GM19035 (cell line): ENCODE measurements around the gene RFX2.
"Not testable (repeated sequence)": the region's sequence is repeated elsewhere in the genome, so short reads cannot be mapped to it uniquely, and the experiment has no call there.

ENCODE experiments used
- ATAC-seq: cut with Tn5 transposase; IDR thresholded peaks from one replicate; pipeline ENCODE4 v1.9.1; 2021; ENCODE audit not compliant: unreplicated experiment

Gene RFX2

DNA sequence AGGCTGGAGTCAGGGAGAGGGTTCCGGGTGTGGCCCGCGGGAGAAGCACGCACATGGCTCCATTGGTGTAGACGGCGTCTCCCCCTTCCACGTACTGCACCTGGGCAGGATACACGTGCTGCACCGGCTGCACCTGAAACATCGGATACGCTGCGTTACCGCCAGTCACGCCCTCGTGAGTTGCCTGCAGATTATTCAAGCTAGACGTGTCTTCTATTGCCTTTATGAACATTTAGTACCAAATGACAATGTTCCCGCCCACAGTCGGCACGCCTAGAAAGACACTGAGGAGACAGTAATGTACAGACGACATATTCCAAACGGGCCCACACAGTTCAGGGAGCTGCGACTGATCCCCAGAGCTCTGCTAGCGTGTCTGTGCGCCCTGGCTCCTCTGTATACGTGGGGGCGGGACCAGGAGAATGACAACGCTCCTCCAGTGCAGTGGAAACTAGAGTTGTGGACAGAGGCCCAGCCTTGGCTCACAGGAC is 68.3 kb downstream of the RFX2 start:
- no peak for ATAC-seq

DNA sequence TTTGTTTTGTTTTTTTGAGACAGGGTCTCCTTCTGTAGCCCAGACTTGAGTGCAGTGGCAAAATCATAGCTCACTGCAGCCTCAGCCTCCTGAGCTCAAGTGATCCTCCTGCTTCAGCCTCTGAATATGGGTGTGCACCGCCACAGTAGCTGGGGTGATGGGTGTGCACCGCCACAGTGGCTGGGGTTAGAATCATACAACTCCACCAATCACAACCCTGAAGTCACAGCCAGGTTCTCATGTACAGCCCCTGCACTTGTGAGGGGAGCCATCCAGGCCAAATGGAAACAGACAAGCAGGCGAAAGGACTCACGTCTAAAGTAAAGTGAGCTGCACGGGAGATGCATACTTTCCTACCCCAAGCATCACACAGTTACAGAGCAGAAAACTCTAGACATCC is 69.2 kb downstream of the RFX2 start:
- no peak for ATAC-seq

DNA sequence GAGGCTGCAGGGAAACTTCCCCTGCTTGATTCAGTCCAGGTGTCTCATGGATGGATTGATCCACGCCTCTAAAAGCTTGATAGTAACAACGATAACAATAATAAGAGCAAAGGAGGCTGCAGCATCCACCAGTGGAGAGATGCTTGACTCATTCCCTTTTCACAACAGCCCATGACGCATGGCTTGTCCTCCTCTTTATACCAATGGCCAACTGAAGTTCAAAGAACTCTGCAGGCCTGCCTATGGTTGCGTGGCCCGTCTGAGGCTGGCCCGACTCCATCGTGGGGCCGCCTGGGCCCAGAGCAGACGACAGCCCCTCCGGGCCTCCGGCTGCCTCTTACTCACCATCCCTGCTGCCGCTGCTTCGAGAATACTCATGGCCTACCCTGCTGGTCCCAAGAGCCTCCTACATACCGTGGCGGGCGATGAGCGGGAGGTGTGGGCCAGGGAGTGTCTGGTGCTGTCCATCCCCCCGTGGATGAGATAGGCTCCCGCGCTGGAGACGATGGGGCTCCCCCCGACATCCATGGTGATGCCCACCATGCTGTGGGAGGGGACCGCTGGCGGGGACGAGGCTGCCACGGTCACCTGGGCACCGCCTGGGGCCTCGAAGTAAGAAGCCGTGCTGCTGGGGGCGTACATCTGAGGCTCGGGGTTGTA is 70.6 kb downstream of the RFX2 start:
- no peak for ATAC-seq

DNA sequence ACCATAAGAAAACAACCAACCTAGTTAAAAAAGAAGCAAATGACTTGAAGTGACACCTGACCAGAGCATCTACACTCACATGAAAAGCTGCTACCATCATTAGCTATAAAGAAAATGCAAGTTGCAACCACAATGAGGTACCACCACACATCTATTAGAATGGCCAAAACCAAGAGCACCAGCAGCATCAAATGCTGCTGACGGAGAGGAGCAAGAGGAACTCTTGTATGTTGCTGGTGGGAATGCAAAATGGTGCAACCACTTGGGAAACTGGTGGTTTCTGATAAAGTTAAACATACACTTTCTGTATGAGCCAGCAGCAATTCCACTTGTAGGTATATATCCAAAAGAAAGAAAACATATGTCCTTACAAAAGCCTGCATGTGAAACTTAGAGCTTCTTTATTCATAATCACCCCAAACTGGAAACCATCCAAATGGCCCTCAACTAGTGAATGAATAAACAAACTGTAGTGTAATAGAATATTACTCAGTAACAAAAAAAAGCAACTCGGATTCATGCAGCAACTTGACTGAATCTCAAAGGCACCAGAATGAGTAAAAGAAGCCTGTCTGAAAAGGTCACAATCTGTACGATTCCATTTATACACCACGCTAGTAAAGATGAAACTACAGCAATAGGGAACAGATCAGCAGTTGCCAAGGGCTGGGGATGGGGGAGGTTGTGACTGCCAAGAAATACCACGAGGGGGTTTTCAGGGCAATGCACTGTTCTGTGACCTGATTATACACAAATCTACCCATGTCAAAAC is 71.5 kb downstream of the RFX2 start:
- ATAC-seq: no peak

DNA sequence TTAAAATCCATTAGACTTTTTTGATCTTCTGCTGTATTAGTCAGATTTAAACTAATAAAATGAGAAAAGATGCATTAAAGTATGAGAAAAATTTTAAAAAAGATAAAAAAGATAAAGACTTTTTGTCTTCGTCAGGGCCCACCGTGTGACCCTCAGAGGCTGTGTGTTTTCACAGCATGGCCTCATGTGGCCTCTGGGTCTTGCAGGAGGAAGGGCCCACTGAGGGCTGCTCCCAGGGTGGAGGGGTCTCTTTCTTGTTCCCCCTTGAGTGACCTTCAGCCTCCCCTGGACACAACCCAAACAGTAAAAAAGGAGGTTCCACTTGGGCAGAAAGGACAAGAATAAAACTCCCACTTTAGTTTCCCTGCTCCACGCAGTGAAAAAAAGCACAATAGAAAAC is 75.3 kb downstream of the RFX2 start:
- no peak for ATAC-seq

DNA sequence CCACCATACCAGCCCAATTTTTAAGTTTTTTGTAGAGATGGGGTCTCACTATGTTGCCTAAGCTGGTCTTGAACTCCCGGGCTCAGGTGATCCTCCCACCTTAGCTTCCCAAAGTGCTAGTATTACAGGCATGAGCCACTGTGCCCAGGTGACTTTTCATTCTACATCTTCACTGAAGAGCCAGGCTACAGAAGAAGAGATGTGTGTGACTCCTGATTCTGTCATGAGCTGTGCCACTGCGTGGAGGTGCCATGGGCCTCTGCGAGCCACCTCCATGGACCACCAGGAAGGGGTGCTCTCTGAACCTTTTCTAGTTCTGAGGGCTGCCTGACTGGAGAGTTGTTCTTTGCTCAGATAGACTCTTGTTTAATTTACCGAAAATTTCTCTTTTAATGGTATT is 75.8 kb downstream of the RFX2 start:
- ATAC-seq: no peak

DNA sequence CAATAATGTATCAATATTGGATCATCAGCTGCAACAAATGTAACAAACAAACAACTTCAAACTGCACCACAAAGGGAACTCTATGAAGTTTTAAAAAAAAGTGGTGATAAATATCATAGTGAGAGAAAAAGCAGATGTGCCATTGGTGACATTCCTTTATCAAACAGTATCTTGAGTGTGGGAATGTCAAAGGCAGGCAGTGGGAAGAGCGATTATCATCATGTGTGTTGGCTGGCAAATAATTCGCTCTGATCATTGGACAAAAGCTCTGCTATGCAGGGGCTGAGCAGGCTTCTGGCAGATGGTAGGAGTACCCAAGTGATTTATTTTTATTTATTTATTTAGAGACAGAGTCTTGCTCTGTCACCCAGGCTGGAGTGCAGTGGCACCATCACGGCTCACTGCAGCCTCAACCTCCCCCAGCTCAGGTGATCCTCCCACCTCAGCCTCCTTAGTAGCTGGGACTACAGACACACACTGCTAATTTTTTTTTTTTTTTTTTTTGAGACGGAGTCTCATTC is 76.5 kb downstream of the RFX2 start:
- ATAC-seq: no peak

GRCh38 chr19:6032827-6033226 is 77.5 kb downstream of the RFX2 start:
- ATAC-seq: no peak

DNA sequence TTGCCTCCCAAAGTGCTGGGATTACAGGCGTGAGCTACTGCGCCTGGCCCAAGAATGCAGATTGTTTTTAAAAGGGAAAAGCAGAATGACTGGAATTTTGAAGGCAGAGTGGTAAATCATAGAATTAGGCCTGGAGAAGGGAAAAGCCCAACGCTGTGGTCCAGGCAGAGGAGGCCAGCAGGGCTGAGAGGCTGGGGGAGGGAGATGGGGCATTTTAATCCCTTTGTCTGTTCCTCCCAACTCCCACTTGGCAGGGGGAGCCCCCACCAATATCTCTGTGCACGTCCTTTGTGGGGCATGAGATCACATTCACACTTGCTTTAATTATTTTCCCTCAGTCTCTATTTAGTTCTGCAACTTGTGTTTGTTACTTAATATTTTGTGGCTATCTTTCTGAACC is 77.9 kb downstream of the RFX2 start:
- ATAC-seq: no peak

DNA sequence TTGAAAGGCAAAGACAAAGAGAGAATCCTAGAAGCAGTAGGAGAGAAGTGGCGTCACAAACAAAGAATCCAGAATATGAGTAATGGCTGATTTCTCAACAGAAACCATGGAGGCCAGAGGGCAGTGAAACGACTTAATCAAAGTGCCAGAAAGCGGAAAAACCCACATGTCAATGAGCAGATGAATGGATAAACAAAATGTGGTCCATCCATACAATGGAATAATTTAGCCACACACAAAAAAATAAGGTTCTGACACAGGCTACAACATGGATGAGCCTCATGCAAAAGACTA is 80.1 kb downstream of the RFX2 start:
- no peak for ATAC-seq

DNA sequence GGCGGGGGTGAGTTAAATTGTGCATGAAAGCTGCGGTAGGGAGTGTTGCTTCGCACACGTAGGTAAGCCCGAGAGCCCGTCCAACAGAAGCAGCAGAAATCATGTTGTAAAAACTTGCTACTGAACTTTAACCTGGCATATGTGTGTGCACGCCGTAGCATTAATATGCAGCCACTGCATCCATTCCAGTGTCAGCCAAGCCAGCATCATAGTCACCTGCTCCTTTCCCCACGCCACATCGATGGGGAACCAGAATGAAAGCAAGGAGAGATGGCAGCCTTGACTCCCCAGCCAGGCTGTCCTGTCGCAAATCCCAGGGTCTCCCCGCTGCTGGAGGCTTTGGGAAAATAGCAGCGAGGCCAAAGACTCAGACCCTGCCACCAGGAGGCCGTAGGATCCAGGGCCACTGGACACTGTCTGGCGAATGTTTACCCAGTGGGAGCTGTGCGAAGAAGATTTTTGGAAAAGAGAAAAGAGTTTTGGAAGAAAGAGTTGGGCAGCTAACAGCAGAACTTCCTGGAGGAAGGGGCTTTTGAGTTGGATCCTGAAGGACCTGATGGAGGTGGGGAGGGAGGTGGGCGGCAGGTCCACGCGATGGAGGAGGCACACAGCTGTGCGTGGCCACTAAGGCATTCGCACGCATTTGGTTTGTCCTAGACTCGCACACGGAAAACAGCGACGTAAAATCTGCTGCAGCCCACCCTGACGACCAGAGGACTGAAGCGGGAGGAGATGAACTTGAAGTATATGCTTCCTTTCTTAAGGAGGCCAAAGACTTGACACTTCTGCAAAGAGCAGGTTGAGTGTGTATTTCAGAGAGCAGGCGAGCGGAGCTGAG is 83.7 kb downstream of the RFX2 start:
- ATAC-seq: no peak

- not testable (repeated sequence) for ATAC-seq
Observed at GRCh38 chr19:6024756-6025155, 85.5 kb downstream of the RFX2 start.

- ATAC-seq: no peak
Observed at GRCh38 chr19:6023936-6024335, 86.4 kb downstream of the RFX2 start.

DNA sequence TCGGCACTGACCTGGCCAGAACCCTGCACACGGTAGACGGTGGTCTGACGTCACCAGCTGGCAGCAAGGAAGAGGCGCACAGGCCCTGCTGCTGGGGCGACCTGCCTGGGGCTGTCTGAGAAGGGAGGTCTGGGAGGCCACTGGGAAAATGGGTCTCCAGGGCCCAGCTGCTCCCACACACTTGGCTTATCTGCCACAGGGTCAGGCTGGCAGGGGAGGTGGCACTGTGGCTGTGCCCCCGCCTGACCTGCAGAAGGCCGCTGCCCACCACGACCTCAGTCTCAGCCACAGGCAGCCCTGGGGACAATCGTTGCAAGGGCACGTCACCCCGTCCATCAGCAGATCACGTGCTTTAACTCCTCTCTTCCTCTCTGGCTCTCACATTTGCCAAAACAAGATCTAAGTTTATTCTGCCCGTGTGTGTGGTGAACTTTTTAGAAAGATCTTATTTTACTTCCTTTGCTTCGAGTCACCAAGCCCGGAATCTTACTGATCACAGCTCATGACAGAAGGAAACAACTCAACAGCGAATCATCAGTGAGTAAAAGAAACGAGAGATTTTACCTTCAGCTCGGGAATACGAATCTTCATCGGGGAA is 87.1 kb downstream of the RFX2 start:
- ATAC-seq: no peak

GRCh38 chr19:6022570-6023064 is 87.7 kb downstream of the RFX2 start:
- no peak for ATAC-seq

- ATAC-seq: no peak
Observed at GRCh38 chr19:6021878-6022569, 88.3 kb downstream of the RFX2 start.

- no peak for ATAC-seq
Observed at GRCh38 chr19:6020972-6021805, 89.1 kb downstream of the RFX2 start.

- no peak for ATAC-seq
Observed at GRCh38 chr19:6020166-6020882, 90.0 kb downstream of the RFX2 start.

DNA sequence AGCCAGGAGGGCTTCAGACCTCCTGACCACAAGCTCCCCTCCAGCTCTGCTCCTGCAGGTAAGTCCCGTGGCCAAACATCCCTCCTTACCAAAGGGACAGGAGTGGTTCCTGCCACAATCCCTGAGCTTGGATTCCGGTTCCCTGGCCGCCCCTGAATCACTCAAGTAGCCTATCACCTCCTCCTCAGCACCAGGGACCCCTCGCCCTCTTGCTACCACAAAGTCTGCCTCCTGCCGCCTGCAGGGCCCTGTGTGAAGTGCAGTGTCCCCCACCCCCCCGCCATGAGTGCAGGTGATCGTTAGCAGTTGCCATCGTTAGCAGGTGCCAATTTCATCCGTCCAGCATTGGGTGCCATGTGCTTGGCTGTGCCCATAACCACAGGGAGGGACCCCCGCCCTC is 91.5 kb downstream of the RFX2 start:
- no peak for ATAC-seq
